GM19468 (cell line): ENCODE data around the gene ZNF41.
"Not testable (repeated sequence)": the region's sequence is repeated elsewhere in the genome, so short reads cannot be mapped to it uniquely, and the experiment has no call there.

ENCODE experiments used
- ATAC-seq: cut with Tn5 transposase; IDR thresholded peaks from one replicate; pipeline ENCODE4 v1.9.1; 2021; ENCODE audit warnings: mild to moderate bottlenecking, moderate library complexity, moderate number of reproducible peaks; ENCODE audit not compliant: unreplicated experiment; ENCODE audit errors: extremely low read depth

The ZNF41 gene

DNA sequence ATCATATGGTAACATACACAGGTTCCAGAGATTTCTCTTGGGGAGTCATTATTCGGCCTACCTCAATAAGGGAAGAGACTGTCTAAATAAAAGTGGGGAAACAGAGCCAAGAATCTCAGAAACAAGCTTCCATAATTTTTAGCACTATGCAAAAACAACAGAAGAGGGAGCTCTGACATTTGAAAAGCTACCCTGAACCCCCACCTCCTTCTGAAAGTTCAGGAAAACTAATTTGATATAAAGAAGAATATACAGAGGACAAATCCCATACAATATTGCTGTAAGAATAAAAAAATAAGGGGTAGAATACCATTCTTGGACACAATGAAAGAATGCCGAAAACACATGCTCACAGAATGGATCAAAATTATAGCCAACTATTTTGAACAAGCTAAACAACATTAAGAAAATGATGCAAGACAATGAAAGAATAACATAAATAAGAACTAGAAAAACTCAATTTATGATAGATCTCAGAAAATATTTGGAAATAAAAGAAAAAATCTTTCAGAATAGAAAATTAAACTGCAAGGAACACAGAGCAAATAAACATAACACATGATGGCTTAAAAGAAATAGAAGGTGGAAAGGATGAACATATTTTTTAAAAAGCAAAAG is 14.4 kb upstream of the ZNF41 start:
- ATAC-seq: no peak

DNA sequence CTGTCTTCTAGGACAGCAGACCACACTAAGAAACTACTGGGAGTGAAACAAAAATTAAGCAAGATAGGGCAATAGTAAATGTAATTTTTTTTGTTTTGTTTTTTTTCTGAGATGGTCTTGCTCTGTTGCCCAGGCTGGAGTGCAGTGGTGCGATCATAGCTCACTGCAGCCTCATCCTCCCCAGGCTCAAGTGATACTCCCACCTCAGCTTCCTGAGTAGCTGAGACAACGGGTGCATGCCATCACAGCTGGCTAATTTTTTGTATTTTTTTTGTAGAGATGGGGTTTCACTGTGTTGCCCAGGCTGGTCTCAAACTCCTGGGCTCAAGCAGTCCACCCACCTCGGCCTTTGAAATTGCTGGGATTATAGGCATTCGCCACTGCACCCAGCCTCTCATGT is 9.1 kb upstream of the ZNF41 start:
- ATAC-seq: not testable (repeated sequence)

DNA sequence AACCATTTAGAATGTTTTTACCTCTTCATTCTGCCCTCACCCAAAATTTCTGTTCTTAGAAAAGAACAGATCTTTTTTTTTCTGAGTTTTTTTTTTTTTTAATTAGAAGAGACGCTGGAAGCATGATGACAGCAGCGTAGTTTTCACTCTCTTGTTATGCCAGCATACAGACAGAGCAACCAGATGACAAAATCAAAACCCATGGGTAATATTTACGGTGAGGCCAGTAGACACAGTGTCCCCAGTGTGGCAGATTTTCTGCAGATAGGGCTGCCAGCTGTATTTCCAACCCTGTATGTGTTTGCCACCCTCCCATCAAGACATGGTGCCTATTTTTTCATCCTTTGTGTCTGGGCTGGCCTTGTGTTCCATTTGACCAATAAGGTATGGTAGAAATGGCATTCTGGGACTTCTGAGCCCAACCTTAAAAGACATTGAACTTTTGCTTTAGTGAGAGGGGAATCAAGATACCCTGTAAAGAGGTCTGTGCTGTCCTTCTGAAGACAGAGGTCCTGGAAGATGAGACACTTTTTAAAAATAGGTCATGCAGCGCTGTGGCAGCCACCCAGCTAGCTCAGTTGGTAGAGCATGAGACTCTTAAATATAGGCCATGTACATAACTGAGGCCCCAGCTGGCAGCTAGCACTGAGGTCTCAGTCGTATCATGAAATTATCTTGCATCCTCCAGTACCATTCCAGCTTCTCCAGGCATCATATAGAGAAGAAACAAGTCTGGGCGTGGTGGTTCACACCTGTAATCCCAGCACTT is 6.7 kb upstream of the ZNF41 start:
- no peak for ATAC-seq

DNA sequence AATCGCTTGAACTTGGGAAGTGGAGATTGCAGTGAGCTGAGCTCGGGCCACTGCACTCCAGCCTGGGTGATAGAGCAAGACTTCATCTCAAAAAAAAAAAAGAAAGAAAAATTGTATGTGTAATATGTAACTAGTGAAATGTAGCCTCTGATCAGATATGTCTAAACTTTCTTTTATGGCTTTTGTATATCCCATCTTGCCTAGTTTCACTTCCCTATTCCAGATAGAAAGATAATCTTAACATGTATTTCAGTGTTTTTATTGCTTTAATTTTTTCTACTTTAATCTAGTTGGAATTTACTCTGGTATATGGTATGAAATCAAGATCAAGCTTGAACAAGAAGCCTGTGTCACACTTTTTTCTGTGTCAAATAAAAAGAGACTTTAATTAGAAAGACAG is 1.9 kb upstream of the ZNF41 start:
- no peak for ATAC-seq

DNA sequence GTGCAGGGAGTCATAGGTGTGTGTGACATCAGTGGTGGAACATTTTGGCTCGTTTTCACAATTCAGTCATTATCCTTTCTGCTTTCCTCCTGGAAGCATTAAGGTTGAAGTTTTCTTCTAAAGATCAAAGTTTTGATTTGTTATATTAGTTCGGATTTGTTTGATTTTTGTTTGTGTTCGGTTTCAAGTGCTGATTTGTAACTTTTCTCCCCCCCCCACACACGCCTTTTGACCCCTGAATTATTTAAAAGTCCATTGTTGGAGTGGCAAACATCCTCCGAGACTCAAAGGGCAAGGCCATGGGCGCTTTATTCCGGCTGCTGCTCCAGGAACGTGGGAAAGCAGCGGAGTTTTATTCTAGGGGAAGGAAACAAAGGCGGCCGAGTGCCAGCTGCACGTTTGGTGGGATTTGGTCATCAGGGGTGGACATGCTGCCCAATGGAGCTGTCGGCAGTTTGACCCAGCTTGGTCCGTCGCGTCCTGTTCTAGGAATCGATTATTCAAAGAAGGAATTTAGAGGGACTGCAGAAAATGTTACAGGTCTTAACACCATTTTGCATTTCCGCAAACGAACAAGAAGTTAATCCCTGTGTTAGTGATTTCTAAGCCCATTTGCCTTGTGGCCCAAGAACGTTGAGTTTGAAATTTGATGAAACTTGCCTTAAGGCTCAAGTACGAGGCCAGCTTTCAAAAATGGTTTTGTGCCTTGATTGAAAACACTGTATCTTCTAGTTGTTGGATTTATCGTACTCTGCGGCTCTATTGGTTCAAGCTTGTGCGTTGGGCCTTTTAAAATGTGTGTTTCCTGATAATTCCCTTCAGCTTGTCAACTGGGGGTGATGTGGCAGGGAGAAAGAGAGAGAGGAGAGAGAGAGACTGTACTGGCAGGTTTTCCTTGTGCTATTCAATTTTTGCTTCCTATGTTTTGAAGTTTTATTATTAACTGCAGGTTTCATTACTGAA is 565 bp upstream of the ZNF41 start:
- no peak for ATAC-seq

DNA sequence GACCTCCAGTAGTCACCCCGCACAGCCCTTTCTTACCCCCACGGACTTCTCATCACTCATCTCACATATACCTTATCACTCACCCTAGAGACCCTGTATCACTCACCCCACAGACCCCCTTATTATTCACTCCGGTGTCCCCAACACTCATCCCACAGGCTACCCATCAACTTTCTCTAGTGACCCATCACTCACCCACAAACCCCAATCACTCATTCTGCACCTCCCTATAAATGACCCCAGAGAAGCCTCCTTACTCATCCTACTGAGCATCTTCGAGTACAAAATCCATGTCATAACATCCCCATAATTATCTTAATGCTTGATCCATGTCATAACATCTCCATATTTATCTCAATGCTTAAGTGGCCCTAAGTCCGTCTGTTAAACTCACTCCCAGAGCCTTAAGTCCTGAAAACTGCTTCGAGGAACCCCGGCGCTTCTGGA is 934 bp downstream of the ZNF41 start:
- no peak for ATAC-seq

DNA sequence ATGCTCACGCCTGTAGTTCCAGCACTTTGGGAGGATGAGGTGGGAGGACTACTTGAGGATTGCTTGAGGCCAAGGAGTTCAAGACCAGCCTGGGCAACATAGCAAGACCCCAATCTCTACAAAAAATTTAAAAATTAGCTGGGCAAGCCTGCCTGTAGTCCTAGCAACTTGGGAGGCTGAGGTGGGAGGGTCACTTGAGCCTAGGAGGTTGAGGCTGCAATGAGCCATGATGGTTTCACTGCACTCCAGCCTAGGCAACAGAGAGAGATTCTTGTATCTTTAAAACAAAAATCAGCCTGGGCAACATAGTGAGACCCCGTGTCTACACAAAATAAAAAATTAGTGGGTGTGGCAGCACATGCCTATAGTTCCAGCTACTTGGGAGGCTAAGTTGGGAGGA is 1.9 kb downstream of the ZNF41 start:
- no peak for ATAC-seq

DNA sequence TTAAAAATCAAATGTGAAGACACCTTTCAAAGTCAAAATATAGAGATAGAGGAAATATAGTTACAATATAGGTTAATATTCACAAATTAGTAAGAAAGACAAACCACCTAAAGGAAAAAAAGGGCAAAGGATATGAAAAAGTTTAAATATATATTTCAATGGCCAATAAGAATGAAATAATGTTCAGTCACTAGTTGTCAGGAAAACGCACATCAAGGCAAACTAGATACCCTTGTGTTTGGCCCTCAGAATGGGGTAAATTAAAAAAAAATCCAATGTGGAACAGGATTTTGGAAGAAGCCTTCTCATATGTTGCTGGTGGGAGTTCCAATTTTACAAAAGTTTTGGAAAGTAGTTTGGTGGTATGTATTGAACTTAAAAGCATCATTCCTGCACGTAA is 2.4 kb downstream of the ZNF41 start:
- no peak for ATAC-seq

DNA sequence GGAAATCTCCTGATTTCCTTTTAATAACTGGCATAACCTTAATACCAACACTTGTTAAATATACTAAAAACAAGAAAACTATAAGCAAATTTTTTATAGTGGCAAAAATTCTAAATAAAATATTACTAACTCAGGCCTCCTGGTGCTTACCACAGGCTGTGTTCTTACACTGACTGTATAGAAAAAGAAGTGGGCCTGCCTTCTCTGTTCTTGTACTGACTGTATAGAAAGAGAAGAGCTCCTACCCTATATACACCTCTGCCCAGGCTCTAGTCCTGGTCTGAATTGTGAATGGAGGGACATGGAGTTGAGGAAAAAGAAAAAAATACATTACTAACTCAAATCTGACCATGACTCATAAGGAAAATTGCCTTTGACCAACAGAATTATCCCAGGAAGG is 7.5 kb downstream of the ZNF41 start:
- no peak for ATAC-seq

DNA sequence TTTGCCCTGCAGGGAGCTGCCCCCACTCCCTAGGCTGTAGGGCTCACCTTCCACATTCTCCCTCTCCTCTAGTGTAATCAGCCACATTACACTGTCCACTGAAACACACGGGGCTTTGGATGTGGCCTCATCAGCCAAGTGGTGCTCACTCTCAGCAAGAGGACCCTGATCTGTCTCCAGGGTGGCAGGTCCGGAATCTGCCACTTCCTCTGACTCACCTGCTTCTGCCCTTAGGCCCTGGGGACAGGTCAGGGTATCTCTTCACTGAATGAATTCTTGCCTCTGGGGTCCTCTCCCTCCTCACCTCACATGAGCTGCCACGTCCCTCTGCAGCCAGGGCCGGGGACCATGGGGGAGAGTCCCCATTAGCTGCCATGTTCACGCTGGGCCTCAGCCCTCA is 15.9 kb downstream of the ZNF41 start:
- ATAC-seq: no peak

DNA sequence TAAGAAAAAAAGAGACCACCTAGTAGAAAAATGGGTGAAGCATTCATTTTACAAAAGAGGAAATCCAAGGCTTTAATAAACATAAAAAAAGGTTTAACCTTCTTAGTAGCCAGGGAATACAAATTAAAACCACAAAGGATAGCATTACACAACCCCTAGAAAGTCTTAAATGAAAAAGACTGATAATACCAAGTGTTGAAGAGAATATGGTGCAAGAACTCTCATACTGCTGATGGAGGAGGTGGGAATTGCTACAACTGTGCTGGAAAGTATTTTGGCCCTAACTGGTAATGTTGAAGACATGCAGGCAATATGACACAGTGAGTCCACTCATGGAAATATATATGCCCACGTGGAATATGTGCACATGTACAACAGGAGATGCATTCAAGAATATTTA is 22.5 kb downstream of the ZNF41 start:
- no peak for ATAC-seq

DNA sequence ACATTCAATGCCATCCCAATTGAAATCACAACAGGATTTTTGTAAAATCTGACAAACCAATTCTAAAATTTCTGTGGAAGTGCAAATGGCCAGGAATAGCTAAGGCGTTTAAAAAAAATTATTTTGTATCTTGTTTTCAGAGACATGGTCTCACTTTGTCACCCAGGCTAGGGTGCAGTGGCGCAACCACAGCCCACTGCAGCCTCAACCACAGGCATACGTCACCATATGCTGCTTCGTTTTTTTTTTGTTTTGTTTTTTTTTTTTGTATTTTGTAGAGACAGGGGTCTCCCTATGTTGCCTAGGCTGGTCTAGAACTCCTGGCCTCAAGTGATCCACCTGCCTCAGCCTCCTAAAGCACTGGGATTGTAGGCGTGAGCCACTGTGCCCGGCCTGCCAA is 24.5 kb downstream of the ZNF41 start:
- ATAC-seq: no peak

DNA sequence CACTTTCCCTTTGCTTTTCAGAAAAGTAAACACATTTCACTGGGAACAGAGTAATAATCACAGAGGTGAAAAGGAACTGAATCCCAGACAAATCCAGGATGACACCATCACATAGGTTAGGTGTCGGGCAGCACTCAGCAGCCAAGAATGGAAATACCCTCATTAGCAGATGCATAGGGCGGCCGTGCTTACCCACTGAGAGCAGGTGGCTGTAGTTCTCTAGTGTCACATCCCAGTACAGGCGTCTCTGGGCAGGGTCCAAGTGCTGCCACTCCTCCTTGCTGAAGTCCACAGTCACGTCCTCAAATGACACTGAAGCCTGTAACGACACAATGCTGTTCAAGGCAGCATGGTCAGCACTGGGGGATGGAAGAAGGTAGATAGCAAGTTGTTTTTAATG is 26.9 kb downstream of the ZNF41 start:
- no peak for ATAC-seq

DNA sequence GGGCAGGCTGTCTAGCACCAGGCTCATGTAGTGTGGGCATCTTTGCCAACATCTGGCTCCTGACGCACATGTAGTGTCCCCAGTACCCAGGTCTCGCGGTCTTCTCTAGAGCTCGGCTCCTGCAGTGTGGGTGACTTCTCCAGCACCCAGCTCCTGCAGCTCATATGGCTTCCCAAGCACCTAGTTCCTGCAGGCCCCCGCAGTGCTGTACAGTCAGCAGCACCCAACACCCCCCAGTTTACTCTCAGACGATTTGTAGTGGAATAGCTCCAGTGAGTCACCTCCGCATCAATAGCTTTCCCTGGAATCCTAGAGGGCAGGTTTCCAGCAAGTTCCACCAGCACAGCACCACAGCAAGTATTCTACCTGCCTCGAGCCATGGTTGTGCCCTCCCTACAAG is 30.9 kb downstream of the ZNF41 start:
- no peak for ATAC-seq

DNA sequence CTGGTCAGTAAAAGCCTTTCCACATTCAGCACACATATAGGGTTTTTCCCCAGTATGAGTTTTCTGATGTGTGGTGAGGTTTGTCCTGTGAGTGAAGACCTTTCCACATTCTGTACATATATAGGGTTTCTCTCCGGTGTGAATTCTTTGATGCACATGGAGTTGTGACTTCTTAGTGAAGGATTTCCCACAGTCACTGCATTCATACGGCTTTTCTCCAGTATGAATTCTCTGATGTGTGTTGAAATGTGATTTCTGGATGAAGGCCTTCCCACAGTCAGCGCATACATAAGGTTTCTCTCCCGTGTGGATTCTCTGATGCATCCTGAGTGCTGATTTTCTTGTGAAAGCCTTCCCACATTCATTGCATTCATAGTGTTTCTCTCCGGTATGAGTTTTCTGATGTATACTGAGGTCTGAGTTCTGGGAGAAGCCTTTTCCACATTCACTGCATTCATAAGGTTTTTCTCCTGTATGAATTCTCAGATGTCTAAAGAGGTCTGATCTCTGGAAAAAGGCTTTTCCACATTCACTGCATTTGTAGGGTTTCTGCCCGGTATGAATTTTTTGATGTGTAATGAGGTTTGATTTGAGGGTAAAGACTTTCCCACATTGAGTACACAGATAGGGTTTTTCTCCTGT is 34.7 kb downstream of the ZNF41 start:
- no peak for ATAC-seq

DNA sequence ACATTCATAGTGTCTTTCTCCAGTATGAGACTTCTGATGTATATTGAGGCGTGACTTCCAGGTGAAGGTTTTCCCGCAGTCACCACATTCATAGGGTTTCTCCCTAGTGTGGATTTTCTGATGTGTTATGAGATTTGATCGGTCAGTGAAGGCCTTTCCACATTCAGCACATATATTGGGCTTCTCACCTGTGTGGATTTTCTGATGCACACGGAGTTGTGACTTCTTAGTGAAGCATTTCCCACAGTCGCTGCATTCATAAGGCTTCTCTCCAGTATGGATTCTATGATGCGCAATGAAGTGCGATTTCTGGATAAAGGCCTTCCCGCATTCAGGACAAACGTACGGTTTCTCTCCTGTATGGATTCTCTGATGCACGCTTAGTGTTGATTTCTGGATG is 35.4 kb downstream of the ZNF41 start:
- no peak for ATAC-seq

DNA sequence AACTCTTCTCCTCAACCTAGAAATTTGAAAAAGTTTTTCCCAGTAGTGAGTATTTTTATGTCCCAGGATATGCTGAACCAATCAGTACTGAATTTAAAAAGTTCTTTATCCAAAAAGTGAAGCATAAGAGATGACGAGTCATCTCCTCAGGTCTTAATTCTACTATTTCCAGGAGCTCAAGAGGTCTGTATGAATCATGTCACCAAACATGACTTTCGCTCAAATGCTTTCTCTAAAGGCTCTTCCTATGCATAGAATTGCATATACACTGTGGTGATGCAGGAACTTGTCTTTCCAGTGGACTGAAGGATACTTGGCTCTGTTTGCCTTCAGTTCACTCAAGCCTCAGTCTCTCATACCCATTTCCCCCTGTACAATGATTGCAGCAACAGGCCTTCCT is 36.1 kb downstream of the ZNF41 start:
- no peak for ATAC-seq

DNA sequence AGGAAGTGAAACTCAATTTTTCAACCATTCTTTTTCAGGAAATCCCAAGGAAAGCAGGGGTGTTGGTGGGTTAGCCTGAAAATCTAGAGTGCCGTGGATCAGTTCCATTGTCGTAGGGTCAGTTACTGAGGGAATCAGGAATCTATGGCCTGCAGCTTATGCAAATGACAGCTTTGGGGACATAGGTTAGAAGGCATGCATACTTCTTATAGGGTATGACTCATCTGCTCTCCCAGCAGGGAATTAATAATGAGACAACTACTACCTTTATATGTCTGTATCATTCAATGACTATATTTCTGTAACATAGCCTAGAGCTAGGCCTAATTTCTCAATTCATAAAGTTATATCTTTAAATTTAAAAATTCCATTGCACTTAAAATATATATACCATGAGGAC is 36.6 kb downstream of the ZNF41 start:
- no peak for ATAC-seq

DNA sequence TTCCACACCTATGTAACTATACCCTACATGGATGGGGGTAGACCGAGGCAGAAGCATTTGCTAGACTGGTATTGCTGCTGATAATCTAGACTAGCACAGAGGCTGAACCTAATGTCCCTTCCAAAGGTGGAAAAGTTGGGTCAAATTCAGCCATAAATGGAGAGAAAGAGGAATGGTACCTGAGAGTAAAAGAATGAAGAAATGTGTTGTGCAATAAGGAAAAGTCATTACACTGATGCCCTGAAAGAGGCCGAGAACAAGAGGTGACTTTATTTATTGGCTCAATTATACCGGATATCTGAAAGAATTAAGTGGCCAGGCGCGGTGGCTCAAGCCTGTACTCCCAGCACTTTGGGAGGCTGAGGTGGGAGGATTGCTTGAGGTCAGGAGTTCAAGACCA is 52.1 kb downstream of the ZNF41 start:
- no peak for ATAC-seq

DNA sequence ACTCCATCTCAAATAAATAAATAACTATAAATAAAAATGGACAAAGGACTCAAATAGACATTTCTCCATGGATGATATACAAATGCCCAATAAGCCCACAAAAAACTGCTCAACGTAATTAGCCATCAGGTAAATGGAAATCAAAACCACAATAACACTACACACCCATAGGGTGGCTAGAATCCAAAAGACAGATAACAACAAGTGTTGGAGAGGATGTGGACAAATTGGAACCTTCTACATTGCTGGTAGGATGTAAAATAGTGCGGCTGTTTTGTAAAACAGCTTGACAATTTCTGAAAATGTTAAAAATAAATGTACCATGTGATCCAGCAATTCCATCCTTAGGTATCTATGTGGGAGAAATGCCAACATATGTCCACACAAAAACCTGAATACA is 60.6 kb downstream of the ZNF41 start:
- no peak for ATAC-seq

DNA sequence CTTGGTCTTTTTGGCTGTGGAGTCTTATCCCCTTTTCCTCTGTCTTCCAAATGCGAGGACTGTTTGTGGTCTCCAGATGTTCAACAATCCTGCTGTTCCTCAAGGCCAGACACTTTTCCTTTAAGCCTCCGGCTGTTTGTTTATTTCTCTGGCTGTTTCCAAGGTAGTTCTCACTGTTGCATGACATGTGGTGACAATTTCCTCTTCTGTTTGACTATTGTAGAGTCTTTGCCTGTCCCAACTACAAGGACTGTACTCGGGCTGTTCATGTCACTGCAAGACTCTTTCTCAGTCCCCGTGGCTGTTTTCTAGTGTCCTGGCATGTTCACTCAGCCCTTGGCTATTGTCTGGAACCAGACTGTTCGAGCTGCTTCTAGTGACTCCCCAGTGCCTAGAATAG is 62.1 kb downstream of the ZNF41 start:
- no peak for ATAC-seq
